Glomerular visceral epithelial cell (primary cell): ENCODE measurements around the gene NR4A1.
A peak's percentile ranks its signal among the peaks of the same experiment; 100 is the strongest.

Experiments used
- DNase-seq: peaks from one replicate; pipeline ENCODE4 v3.0.0-alpha.2; 2016; ENCODE audit errors: extremely low spot score

NR4A1 gene

GRCh38 chr12:52050758-52051541 is at the start of gene NR4A1:
Gene NR4A1 (plus strand): TSS chr12:52051442. CDS start chr12:52054329, 2,887 bp downstream.
- DNase-seq, result peak; percentile 90

GRCh38 chr12:52003016-52003550 is 48.2 kb upstream of the NR4A1 start:
- no peak for DNase-seq

GRCh38 chr12:52003591-52003990 is 47.7 kb upstream of the NR4A1 start:
- no peak for DNase-seq

GRCh38 chr12:52004042-52004648 is 47.1 kb upstream of the NR4A1 start:
- DNase-seq, result peak; percentile 71

- no peak for DNase-seq
Measured at GRCh38 chr12:52005218-52005902, 45.9 kb upstream of the NR4A1 start.

GRCh38 chr12:52005903-52006703 is 45.1 kb upstream of the NR4A1 start:
- DNase-seq, result no peak

GRCh38 chr12:52006726-52007157 is 44.5 kb upstream of the NR4A1 start, which contains the start of gene TAMALIN:
Gene TAMALIN (plus strand): TSS chr12:52006946. CDS start chr12:52007020, 74 bp downstream.
- DNase-seq, result peak; percentile 49

- no peak for DNase-seq
Measured at GRCh38 chr12:52007158-52007921, 43.9 kb upstream of the NR4A1 start.

GRCh38 chr12:52007982-52008510 is 43.2 kb upstream of the NR4A1 start:
- DNase-seq, result no peak

- DNase-seq, result no peak
Measured at GRCh38 chr12:52009081-52009751, 42.0 kb upstream of the NR4A1 start.

- DNase-seq, result peak; percentile 18
Measured at GRCh38 chr12:52010152-52010622, 41.1 kb upstream of the NR4A1 start.

- no peak for DNase-seq
Measured at GRCh38 chr12:52010692-52011601, 40.3 kb upstream of the NR4A1 start.

GRCh38 chr12:52011602-52012214 is 39.5 kb upstream of the NR4A1 start:
- no peak for DNase-seq

GRCh38 chr12:52013626-52014310 is 37.5 kb upstream of the NR4A1 start:
- DNase-seq, result no peak

GRCh38 chr12:52014567-52015530 is 36.4 kb upstream of the NR4A1 start:
- no peak for DNase-seq

- DNase-seq, result no peak
Measured at GRCh38 chr12:52015532-52016041, 35.7 kb upstream of the NR4A1 start.
